GM12801 (cell line): ENCODE measurements around the gene DTNA.

ENCODE experiments used
- TF ChIP-seq, protein P1 (sequence below): IDR thresholded peaks from one replicate; pipeline ENCODE4 v1.5.1; 2011; ENCODE audit warnings: control low read depth; ENCODE audit not compliant: insufficient read length; ENCODE audit errors: extremely low read depth

DTNA gene

GRCh38 chr18:34802959-34803358 lies 92.9 kb downstream of the DTNA start:
- TF ChIP-seq, protein P1, sequence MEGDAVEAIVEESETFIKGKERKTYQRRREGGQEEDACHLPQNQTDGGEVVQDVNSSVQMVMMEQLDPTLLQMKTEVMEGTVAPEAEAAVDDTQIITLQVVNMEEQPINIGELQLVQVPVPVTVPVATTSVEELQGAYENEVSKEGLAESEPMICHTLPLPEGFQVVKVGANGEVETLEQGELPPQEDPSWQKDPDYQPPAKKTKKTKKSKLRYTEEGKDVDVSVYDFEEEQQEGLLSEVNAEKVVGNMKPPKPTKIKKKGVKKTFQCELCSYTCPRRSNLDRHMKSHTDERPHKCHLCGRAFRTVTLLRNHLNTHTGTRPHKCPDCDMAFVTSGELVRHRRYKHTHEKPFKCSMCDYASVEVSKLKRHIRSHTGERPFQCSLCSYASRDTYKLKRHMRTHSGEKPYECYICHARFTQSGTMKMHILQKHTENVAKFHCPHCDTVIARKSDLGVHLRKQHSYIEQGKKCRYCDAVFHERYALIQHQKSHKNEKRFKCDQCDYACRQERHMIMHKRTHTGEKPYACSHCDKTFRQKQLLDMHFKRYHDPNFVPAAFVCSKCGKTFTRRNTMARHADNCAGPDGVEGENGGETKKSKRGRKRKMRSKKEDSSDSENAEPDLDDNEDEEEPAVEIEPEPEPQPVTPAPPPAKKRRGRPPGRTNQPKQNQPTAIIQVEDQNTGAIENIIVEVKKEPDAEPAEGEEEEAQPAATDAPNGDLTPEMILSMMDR, result no peak

DNA sequence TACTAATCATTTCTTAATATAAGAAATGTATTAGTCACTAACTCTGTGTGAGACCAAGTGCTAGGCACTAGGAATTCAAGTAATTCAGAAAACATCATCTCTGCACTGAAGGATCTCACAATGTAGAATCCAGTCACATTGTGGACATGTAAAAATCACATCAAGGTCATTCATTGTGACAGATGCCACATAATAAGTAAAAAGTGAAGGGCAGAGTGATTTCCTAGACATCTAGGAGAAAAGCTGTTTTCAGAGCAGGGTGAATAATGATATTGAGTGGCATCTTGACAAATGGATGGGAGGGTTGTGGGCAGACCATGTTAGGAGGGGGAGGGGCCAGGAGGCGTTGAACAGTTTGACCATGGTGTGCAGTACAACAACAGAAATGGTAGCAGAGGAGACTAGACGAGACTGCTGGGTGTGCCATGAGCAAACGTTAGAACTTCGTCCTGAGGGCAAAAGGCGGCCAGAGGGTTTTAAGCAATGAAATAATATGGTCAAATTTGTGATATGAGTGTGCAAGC lies 93.8 kb downstream of the DTNA start:
- TF ChIP-seq, protein P1, result no peak

- TF ChIP-seq, protein P1, result no peak
These were observed 95.2 kb downstream of the DTNA start for GRCh38 chr18:34805103-34805877.

DNA sequence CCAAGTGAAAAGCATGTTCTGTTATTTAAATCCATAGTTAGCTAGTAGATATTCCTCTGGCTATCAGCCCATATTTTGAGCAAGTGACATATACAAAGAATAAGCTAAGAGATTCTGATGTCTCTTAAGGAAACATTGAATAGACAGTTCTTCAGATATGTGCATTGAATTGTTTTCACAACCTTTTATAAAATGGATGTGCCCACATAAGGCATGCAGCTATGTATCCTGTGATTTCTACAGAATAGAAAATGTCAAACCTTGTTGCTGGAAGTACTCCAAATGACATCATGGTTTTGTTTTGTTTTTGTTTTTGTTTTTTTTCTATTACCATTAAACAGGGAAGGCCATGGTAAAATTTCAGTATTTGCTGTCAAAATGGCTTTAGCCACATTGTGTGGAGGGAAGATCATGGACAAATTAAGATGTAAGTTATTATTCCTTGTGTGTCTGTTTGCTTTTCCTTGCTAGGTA lies 95.8 kb downstream of the DTNA start:
- TF ChIP-seq, protein P1, result no peak

DNA sequence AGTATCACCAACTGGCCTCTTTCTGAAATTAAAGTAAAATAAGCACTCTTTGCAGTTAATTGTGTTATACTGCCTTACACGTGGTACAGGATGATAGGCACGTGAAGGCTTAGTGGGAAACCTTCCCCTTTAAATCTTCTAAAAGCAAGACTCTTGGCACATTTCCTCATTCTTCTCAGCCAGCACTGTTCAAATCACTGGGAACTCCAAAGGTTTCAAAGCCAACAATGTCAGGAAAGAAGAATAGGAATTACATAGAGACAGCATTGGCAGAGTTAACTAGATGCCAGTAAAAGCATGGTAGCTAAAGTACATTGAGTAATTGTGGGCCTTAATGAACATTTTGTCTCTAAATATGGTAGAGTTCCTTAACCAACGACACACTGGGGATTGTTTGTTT lies 96.4 kb downstream of the DTNA start:
- TF ChIP-seq, protein P1, result no peak

DNA sequence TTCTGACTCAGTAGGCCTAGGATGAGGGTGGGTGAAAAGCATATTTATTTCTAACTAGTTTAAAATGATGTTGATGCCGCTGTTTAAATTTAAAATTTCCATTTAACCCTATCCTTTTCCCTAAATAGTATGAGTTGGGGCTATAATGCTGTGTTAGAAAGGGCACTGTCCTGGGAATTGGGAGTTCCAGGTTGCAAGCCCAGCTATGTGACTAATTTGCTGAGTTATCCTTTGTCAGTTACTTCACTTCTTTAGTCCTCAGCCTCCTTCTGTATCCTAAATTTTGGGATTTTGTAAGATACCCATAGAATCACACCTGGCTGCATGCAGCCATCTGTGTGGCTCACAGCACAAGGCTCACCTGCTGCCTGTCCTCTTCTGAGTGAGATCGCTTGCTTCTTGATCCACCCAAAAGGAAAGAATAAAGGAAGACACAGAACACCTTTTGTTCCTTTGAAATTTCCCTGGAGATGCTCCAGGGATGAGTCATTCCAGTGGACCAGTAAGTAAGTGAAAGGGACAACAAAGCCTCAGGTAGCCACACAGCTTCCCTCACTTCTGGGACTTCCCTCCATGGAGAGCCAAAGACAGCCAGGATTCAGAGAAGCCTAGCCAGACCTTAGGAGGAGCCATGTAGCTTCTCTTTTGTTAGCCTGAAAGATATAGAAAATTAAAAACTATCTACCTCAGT lies 97.2 kb downstream of the DTNA start:
- TF ChIP-seq, protein P1, result no peak

- TF ChIP-seq, protein P1, result no peak
These were observed 98.3 kb downstream of the DTNA start for GRCh38 chr18:34808389-34808788.
